Endothelial cell of umbilical vein (primary cell): Measurements from ENCODE around the gene UGT8. TPM values are rescaled to one million over a fixed set of nuclear protein-coding genes. Genes with fewer than 3 reads are reported as not detected.

Experiments used
- BruUV-seq: library from RNA; stranded (reverse); fragments of 400-500 nt; replicated peaks from 2 replicates; lab custom pipeline; 2021; lab: Mats Ljungman, UMichigan
- CTCF ChIA-PET: fragments of 300-600, 350-600 bp; sonication (Branson Sonifier 250); formaldehyde crosslinking; loops from one replicate; lab custom pipeline; 2021; ENCODE audit warnings: antibody characterized with exemption, inconsistent platforms; lab: Charles Lee
- POLR2A ChIA-PET: fragments of 300-600, 350-600 bp; sonication (Branson Sonifier 250); formaldehyde crosslinking; loops from one replicate; lab custom pipeline; 2021; ENCODE audit warnings: antibody characterized with exemption, inconsistent platforms; lab: Charles Lee
- DNase-seq: peaks from one replicate; pipeline ENCODE4 v3.0.0-alpha.2; 2011; ENCODE audit warnings: low read depth, low spot score
- FAIRE-seq: peaks from 2 replicates; lab custom pipeline; 2011; peaks lifted over from hg19 to GRCh38; lab: Jason Lieb, UNC
- H2AFZ ChIP-seq: 2 replicates; pipeline ENCODE4 v1.6.0; 2012; ENCODE audit warnings: low read depth, low read length, control low read depth, inconsistent platforms
- H3K27ac ChIP-seq: 2 replicates; pipeline ENCODE4 v1.5.1; 2011; ENCODE audit warnings: low read depth, mild to moderate bottlenecking, control low read depth, low read length, moderate library complexity; ENCODE audit not compliant: insufficient read depth
- H3K27me3 ChIP-seq, 2 experiments: 2 replicates each; pipeline versions ENCODE4 v1.6.0 to v1.6.1; 2011; ENCODE audit warnings: low read length in 2 of 2, mixed read lengths in 1 of 2; ENCODE audit not compliant: control insufficient read depth in 2 of 2, insufficient read depth in 2 of 2
- H3K36me3 ChIP-seq, 2 experiments: 2 replicates in 1 of 2; 3 replicates in 1 of 2; pipeline ENCODE4 v1.5.1; 2011; ENCODE audit warnings: low read length in 2 of 2, mild to moderate bottlenecking in 1 of 2, moderate library complexity in 1 of 2; ENCODE audit not compliant: control insufficient read depth in 2 of 2, insufficient read depth in 2 of 2; ENCODE audit errors: extremely low read depth in 1 of 2
- H3K4me1 ChIP-seq: 3 replicates; pipeline ENCODE4 v1.5.1; 2011; ENCODE audit warnings: mild to moderate bottlenecking, low read length; ENCODE audit not compliant: control insufficient read depth, insufficient read depth; ENCODE audit errors: extremely low read depth
- H3K4me2 ChIP-seq: 2 replicates; pipeline ENCODE4 v1.6.1; 2011; ENCODE audit warnings: low read length, control low read depth, mixed read lengths; ENCODE audit not compliant: insufficient read depth
- H3K4me3 ChIP-seq, 3 experiments: fragments of 200-600 bp in 1 of 3; sonication (generic), shearing (Covaris generic) in 1 of 3; replicated peaks in 1 of 3; 2 replicates each; pipeline ENCODE4 v1.5.1; 2011 to 2016; ENCODE audit warnings: control low read depth in 3 of 3, low read length in 3 of 3, mild to moderate bottlenecking in 2 of 3, inconsistent platforms in 1 of 3, low read depth in 1 of 3, moderate library complexity in 1 of 3; ENCODE audit not compliant: insufficient read depth in 1 of 3
- H3K79me2 ChIP-seq: 2 replicates; pipeline ENCODE4 v1.6.0; 2012; ENCODE audit warnings: low read length, inconsistent platforms; ENCODE audit not compliant: control insufficient read depth, insufficient read depth
- H3K9ac ChIP-seq: replicated peaks from 2 replicates; pipeline ENCODE3; 2011; ENCODE audit warnings: low read length, control low read depth; ENCODE audit not compliant: insufficient read depth; ENCODE audit errors: extremely low read depth
- H3K9me1 ChIP-seq: replicated peaks from 3 replicates; pipeline ENCODE4 v1.6.0; 2011; ENCODE audit warnings: mild to moderate bottlenecking, low read length; ENCODE audit not compliant: control insufficient read depth, insufficient read depth; ENCODE audit errors: extremely low read depth
- H3K9me3 ChIP-seq: replicated peaks from 2 replicates; pipeline ENCODE4 v1.5.1; 2012; ENCODE audit warnings: low read length, inconsistent platforms; ENCODE audit not compliant: control insufficient read depth, insufficient read depth
- H4K20me1 ChIP-seq: replicated peaks from 2 replicates; pipeline ENCODE3; 2011; ENCODE audit warnings: mild to moderate bottlenecking, low read length; ENCODE audit not compliant: control insufficient read depth, insufficient read depth; ENCODE audit errors: extremely low read depth
- EZH2 ChIP-seq: IDR thresholded peaks from 2 replicates; pipeline ENCODE4 v1.6.1; 2012; ENCODE audit warnings: borderline replicate concordance, low read depth, mild to moderate bottlenecking, moderate library complexity, low read length, inconsistent platforms; ENCODE audit not compliant: severe bottlenecking
- FOS ChIP-seq: IDR thresholded peaks from 2 replicates; pipeline ENCODE4 v1.6.1; 2011; ENCODE audit warnings: mild to moderate bottlenecking, low read length, moderate library complexity, borderline replicate concordance; ENCODE audit not compliant: insufficient read depth
- GATA2 ChIP-seq: IDR thresholded peaks from 2 replicates; pipeline ENCODE4 v1.7.0; 2011; ENCODE audit warnings: low read depth, mild to moderate bottlenecking, moderate library complexity, mixed read lengths, low read length; ENCODE audit not compliant: insufficient read length, insufficient read depth
- JUN ChIP-seq: IDR thresholded peaks from 2 replicates; pipeline ENCODE4 v1.6.1; 2011; ENCODE audit warnings: borderline replicate concordance, low read depth; ENCODE audit not compliant: insufficient read length, insufficient read depth
- MAX ChIP-seq: IDR thresholded peaks from 2 replicates; pipeline ENCODE4 v1.6.1; 2011; ENCODE audit not compliant: insufficient read depth, insufficient read length
- MYC ChIP-seq: IDR thresholded peaks from one replicate; pipeline ENCODE4 v1.6.1; 2011; ENCODE audit warnings: mild to moderate bottlenecking, low read depth, low read length
- POLR2A ChIP-seq: IDR thresholded peaks from 2 replicates; pipeline ENCODE4 v1.6.1; 2012; ENCODE audit warnings: low read depth, mild to moderate bottlenecking, control low read depth, low read length
- POLR2AphosphoS5 ChIP-seq: IDR thresholded peaks from 2 replicates; pipeline ENCODE4 v1.6.1; 2012; ENCODE audit warnings: low read depth, mild to moderate bottlenecking, control low read depth, low read length, moderate library complexity; ENCODE audit not compliant: insufficient read depth
- dilution Hi-C: fragments of 300-500 bp; cut with MboI; formaldehyde crosslinking; loops from one replicate; pipeline ENCODE4 v1.15.0; 2019; ENCODE audit warnings: low sequenced_read_pairs; ENCODE audit not compliant: extremely low pct_ligation_motif_present
- intact Hi-C: fragments of 100-400 bp; cut with micrococcal nuclease; formaldehyde crosslinking; loops from one replicate; pipeline ENCODE4 v1.10.0; 2022
- polyA plus RNA-seq, 4 experiments: library from polyadenylated mRNA; depleted of rRNA in 3 of 4; stranded (reverse) in 3 of 4; unstranded in 1 of 4; fragments of >200 nt; gene quantifications; 2 replicates each; pipeline versions ENCODE4 v1.2.1 to v1.2.3, GENCODE V29; 2011 to 2012; ENCODE audit warnings: missing spikeins in 1 of 4
- total RNA-seq: library from RNA; stranded (reverse); gene quantifications from 2 replicates; pipeline ENCODE4 v1.2.3, GENCODE V29; 2021
- TF ChIP-seq, protein P1 (sequence below), 2 donors: IDR thresholded peaks; 1 replicate in 1 of 2; 2 replicates in 1 of 2; pipeline ENCODE4 v1.5.1; 2011; ENCODE audit warnings: low read length in 2 of 2, mild to moderate bottlenecking in 2 of 2, moderate library complexity in 2 of 2, control low read depth in 1 of 2, inconsistent platforms in 1 of 2, low read depth in 1 of 2; ENCODE audit not compliant: insufficient read depth in 1 of 2; ENCODE audit errors: extremely low read depth in 1 of 2

Gene UGT8
- total and polyA plus RNA-seq, 2 donors (not counting 3 experiments of a cell fraction or from before 2014, with no cell fraction given) = 0.11 TPM; not detected in 1

DNA sequence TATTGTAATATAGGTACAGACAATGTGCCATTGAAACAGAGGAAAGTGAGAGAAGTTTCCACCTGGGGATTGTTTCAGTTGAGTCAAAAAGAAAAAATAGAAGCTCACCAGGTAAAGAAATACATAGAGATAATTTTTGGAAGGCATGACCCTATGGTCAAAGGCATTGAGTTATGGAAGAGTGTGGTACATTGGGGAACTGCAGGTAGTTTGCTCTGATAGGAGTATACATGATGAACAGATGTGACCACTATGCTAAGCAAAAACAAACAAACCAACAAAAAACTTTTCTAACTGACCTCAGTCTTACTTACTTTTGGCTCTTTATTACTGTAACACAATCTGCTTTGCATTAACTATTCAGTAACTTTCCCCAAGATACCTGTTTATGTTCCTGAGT lies 85.9 kb downstream of the UGT8 start:
- FAIRE-seq = no peak
- dilution Hi-C loops = no loop called here
- POLR2A ChIA-PET = no interaction called here

More for the DNA sequence above, 85.9 kb downstream of the UGT8 start:
- no TSS peak for BruUV-seq
- H2AFZ ChIP-seq = no peak overlapping the region
- H3K9me1 ChIP-seq = no peaks in the 10 kb centered on the region
- H3K4me3 ChIP-seq = no peak overlapping the region
- CTCF ChIA-PET = interaction anchor here (2.5 kb wide), 1 partner anchor 11 kb away, joined by 17 read pairs; no protein-coding TSS in a partner anchor
- DNase-seq = no peak
- no peaks in the 10 kb centered on the region for H3K4me1 ChIP-seq
- H3K27me3 ChIP-seq = peaks cover 1 to 4% of the 10 kb centered on the region in 2 experiments
- no peaks in the 10 kb centered on the region for H4K20me1 ChIP-seq
- intact Hi-C loops = no loop called here
- no peaks in the 10 kb centered on the region for H3K79me2 ChIP-seq
- no peak overlapping the region for H3K9ac ChIP-seq
- H3K4me2 ChIP-seq = no peak overlapping the region
- H3K9me3 ChIP-seq = no peaks in the 10 kb centered on the region
- TF ChIP-seq POLR2AphosphoS5 = no peak
- TF ChIP-seq EZH2 = no peak
- no peak for TF ChIP-seq FOS
- TF ChIP-seq GATA2 = no peak
- no peak for TF ChIP-seq POLR2A
- TF ChIP-seq MAX = no peak
- no peak for TF ChIP-seq JUN
- TF ChIP-seq MYC = no peak
- TF ChIP-seq, protein P1, sequence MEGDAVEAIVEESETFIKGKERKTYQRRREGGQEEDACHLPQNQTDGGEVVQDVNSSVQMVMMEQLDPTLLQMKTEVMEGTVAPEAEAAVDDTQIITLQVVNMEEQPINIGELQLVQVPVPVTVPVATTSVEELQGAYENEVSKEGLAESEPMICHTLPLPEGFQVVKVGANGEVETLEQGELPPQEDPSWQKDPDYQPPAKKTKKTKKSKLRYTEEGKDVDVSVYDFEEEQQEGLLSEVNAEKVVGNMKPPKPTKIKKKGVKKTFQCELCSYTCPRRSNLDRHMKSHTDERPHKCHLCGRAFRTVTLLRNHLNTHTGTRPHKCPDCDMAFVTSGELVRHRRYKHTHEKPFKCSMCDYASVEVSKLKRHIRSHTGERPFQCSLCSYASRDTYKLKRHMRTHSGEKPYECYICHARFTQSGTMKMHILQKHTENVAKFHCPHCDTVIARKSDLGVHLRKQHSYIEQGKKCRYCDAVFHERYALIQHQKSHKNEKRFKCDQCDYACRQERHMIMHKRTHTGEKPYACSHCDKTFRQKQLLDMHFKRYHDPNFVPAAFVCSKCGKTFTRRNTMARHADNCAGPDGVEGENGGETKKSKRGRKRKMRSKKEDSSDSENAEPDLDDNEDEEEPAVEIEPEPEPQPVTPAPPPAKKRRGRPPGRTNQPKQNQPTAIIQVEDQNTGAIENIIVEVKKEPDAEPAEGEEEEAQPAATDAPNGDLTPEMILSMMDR (IDR thresholded peaks at IDR 0.05; ENCODE audit: extremely low read depth in 1 of 2, insufficient read depth in 1 of 2, low read depth in 1 of 2, low read length in 2 of 2) = no peak
- no peaks in the 10 kb centered on the region for H3K36me3 ChIP-seq
- H3K27ac ChIP-seq = no peak overlapping the region
